T-helper 9 cell (primary cell): ENCODE measurements around the gene IKZF2.
"Not testable (repeated sequence)": the region's sequence is repeated elsewhere in the genome, so short reads cannot be mapped to it uniquely, and the experiment has no call there.

Experiments used
- DNase-seq: peaks from one replicate; pipeline ENCODE4 v3.0.0-alpha.2; 2020

IKZF2 gene

GRCh38 chr2:213022987-213023386 is 128.4 kb downstream of the IKZF2 start:
- no peak for DNase-seq

GRCh38 chr2:213021971-213022899 is 129.2 kb downstream of the IKZF2 start:
- no peak for DNase-seq

DNA sequence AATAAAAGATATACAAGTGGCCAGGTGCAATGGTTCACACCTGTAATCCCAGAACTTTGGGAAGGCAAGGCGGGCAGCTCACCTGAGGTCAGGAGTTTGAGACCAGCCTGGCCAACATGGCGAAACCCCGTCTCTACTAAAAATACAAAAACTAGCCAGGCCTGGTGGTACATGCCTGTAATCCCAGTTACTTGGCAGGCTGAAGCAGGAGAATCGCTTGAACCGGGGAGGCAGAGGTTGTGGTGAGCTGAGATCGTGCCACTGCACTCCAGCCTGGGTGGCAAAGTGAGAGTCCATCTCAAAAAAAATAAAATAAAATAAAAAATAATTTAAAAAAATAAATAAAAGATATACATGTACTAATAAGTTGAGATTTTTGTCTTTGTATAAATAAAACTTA is 130.5 kb downstream of the IKZF2 start:
- not testable (repeated sequence) for DNase-seq

DNA sequence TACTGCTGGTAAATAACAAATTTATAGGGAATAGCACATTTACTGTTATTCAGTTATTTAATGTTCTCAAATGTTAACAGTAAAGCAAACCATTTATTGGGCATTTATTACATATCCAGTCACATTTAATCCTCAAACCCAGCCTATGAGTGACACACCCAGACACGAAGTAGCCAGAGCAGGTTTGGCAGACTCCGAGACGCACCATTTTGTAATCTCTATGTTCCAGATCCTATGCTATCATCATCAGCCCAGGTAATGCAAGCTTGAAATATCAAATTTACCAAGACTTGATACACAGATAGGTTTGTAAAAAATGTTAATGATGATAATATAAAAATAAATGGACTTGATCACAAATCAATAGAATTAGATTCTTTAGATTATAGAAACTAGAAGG is 131.1 kb downstream of the IKZF2 start:
- DNase-seq: no peak

- DNase-seq: no peak
Measured at GRCh38 chr2:213019368-213019767, 132.0 kb downstream of the IKZF2 start.

DNA sequence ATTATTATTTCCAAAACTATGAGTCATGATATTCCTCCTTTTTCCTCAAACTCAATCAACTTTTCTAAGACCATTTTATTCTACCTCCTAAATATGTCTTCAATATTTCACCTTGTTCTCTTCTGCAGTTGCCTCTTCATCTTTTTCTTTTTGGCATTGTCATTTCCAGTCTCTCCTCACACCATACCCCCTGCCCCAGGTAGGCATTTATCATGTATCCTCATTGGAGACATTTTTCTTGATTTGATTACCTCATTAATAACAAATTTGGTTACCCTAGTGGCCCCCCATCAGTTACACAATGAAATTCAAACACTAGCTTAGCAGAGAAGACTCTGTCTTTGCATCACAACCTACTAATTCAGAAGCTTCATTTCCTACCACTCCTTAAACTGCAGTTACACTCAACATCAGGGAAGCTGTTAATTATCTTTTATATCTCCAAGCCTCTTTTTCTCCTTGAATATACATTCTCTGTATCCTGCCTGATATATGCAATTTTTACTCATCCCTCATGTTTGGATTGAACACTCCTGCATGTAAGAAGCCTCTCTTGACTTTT is 133.0 kb downstream of the IKZF2 start:
- DNase-seq: no peak

- DNase-seq: no peak
Measured at GRCh38 chr2:213017404-213017803, 134.0 kb downstream of the IKZF2 start.

DNA sequence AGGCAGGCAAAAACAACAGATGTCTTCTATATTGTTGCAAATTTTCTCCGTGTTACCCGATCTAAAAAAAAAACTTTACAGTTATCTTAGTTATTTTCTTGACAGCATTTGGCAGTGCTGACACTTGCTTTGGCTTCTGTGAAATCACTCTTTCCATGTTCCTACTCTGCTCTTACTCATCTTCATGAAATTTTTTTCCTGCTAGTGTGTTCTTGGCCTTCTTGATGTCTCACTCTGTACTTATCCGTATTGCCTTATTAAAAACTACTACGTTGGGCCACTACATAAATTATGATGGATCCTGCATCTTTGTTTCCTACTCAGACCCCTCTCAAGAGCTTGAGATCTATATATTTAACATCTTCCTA is 134.4 kb downstream of the IKZF2 start:
- DNase-seq: no peak

DNA sequence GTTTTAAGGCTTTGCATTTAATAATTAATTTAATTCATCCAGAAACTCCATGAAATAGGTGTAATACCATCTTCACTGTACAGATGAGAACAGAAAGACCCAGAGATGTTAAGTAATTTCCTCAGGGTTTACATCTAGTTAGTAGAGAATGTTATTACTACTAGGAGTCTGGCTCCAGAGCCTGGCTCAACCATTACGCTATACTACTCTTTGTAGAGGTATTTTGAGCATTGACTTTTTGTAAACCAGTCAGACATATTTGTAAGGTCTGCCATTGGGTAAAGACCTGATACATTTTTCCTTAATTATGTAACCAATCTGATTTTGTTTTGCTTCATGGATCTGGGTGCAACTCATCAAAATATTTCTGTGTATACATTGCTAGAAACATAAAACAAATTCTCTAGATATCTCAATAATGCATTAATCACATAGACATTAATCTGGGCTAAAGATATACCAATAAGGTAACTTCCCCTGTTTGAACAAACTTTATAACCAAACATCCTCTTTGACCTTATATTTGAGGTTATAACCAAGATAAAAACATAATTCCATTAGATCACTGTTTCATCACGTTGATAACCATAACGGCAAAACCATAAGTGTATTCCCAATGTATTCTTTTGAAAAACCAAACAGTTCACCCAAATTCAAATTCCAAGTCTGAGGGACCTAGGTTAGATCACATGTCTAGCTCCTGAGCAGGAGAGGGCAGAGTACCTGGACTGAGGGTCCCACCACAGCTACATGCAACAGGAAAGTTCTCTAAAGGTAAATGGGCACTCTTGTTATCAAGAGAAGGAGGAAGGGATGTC is 135.0 kb downstream of the IKZF2 start:
- DNase-seq: no peak

DNA sequence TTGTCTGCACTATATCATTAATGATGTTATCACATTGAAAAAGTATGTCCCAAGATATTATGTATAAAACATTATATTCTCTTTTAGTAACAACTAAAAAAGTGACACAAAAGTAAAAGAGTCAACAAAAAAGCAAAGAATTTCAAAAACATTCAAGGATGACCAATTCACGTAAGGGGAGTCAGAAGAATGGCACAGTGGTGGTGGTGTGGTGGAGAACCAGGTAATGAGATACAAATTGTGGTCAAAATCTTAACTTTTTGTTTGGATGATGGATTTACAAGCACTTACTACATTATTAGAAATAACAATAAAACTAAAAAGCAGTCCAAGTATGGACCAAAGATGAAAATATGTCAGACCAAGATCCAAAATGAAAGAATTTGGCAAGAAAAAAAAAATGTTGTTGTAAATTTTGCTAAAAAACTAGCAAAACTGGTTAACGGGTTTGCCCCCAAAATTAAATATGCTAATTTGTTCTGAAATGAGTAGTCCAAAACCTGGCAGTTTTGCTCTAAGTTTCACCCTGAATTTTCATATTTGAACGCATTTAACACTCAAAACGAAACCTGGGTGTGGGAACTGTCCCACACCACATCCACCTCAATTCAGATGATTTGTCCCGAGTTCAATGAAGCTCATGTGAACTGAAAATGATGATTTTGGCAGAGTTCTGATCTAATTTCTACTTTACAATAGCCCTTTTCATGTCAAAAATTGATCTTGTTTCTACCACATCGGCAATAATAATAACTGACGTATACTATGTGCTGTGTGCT is 135.8 kb downstream of the IKZF2 start:
- no peak for DNase-seq

DNA sequence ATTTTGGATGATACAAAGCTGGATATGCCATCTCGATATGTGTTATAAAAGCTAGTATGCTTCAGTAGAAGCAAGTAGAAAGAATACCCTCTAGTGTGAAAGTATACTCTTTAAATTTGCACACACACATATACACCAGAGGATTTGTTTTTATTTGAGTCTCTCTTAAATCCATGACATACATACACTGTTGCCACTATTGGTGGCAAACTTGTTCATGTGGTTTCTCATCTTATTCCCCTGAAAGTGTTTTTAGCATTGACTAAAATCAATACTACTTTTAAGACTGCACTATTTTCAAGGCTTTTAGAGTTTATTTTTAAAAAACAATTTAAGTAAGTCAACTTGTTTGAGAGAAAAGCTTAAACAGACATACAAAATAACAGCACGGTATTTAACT is 137.4 kb downstream of the IKZF2 start:
- DNase-seq: no peak

- no peak for DNase-seq
Measured at GRCh38 chr2:213011505-213011904, 139.9 kb downstream of the IKZF2 start.

DNA sequence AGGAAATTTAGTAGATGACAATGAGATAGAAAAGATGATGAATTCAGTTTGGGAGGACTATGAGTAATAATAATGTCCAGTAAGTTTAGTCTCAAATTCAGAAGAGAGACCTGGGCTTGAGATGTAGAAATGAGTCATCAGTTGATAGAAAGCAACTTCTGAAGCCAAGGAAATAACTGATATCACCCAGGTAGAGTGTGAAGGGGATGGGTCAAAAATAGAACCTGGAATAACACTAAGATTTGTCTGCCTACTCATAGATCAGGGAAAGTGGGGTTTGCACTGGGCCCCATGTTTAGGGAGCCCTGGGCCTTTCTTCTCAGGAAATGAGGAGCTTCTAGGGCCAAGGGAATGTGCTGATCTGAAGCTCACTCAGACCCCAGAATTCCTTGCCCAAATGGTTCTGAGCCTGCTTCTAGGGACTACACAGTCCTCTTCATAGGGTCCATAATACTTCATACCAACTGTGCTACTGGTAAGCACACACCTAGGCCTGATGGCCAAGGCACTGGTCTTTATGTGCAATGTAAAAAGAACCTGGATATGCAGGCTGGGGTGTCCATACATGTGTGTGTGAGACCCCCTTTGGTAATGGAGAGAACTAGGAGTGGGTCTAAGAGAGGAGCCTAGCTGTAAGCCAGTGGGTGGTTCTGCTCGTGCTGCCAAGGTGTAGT is 141.2 kb downstream of the IKZF2 start:
- DNase-seq: no peak

GRCh38 chr2:213007290-213007838 is 144.0 kb downstream of the IKZF2 start:
- DNase-seq: no peak

- DNase-seq: no peak
Measured at GRCh38 chr2:213004197-213004821, 147.1 kb downstream of the IKZF2 start.

DNA sequence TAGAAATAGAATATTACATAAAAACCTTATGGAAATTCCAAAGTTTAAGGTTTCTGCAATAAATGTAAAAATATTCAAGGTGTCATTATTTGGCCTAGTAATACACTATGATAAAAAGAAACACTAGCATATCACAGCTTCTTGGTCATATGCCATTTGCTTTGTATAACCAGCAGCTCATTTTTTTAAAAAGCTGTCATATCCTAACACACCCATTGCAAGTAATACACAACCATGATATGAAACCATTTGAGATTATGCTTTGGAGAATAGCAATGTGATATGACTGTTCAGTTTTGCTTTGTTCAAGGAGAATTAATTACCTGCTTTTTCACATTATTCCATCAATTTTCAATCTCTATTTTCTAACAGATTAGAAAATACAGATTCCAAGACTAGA is 149.0 kb downstream of the IKZF2 start:
- DNase-seq: no peak

DNA sequence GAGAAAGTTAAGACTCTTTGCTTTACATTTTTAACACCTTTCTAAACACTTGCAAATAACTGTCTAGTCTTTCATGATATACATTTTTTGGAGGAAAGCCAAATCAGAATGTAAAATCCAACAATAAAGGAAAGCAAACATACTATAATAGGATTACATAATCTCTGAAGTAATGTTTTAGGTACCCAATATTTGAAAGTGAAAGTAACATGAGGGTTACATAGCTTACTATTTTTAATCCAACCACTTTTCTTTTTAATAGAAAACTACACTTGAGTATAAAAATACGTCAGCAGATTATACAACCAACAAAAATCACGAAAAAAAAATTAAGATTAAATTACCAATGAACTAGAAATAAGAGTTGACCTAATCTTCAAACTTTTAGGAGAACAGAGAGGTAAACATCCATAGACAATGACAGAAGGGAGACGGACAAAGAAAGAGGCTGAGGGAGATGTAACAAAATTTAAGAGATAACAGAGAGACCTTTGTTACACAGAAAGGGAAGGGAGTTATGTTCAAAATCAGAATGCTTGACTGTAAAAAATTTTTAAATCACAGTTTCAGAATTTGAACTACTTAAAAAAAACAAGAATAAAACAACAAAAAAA is 150.0 kb downstream of the IKZF2 start:
- no peak for DNase-seq

DNA sequence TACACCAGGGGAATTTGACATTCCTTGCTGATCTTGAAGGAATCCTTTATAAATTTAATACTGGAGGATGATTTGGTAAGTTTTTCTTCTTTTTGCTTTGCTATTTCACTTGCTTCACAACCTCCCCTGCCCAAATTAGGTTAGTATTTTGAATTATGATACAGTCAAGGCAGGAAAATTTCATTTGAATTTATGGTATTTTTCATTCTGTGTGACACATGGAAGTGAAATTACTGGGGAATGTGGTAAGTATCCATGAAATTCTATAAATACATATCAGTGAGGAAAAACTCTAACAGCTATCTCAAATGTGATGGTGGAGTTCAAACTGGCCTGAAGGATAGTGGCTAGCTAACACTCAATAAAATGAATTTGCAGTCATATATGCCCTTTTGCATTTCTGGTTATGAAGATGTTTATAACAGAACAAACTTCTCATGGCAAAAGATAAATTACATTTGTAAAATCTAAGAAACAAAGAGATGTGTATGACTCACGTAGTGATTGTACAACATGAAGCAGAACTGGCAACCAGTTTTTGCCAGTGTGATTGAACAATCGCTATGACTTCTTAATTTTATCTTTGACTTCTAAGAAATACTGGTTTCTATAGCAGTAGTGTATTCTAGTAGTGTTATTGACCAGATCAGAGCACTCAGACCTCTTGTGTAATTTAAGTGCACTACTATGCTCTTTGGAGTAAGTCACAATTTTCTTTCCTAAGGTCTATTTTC is 152.6 kb downstream of the IKZF2 start:
- DNase-seq: no peak

- DNase-seq: no peak
Measured at GRCh38 chr2:212997526-212998020, 153.8 kb downstream of the IKZF2 start.

DNA sequence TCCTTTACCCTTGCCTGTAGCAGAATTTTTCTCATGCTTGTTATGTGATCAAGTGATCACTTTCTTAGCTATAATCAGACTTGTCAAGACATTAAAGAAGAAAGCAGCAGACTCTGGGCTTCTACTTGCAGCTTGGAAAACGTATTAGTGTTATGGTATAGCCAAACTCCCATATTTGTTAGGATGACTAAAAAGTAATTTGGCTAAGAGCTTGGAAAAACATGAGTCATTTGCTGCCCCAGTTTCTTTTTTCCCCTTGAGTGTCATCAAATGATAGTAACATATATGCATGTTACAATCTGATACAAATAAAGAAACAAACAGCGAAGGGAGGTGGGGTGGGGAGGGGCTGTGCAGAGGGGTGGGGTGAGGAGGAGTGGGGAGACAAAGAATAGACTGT is 155.5 kb downstream of the IKZF2 start:
- DNase-seq: no peak
